GM23338 (cell line): Measurements from ENCODE around the gene GBF1. TPM values are rescaled to one million over a fixed set of nuclear protein-coding genes. Genes with fewer than 3 reads are reported as not detected.

Experiments used
- ATAC-seq: fragments of 200-7000 bp; cut with Tn5 transposase; 3 replicates; pipeline ENCODE4 v1.9.1; 2020
- DNase-seq: peaks from one replicate; pipeline ENCODE4 v3.0.0-alpha.2; 2015; ENCODE audit warnings: low spot score
- H2AFZ ChIP-seq: fragments of 200-600 bp; sonication (generic); 2 replicates; pipeline ENCODE4 v1.8.0; 2016; ENCODE audit warnings: antibody characterized with exemption, mild to moderate bottlenecking, moderate library complexity
- H3F3A ChIP-seq: fragments of 200-600 bp; sonication (generic); replicated peaks from 2 replicates; pipeline ENCODE4 v1.8.0; 2017; ENCODE audit warnings: antibody characterized with exemption, mixed run types, low read depth
- H3K27ac ChIP-seq: fragments of 200-600 bp; sonication (generic); 2 replicates; pipeline ENCODE4 v1.6.1; 2016; ENCODE audit warnings: low read depth
- H3K27me3 ChIP-seq: fragments of 200-600 bp; sonication (generic); 2 replicates; pipeline ENCODE4 v1.8.0; 2016; ENCODE audit warnings: mild to moderate bottlenecking, mixed run types, moderate library complexity; ENCODE audit not compliant: insufficient read depth
- H3K36me3 ChIP-seq: fragments of 200-600 bp; sonication (generic); 2 replicates; pipeline ENCODE4 v1.8.0; 2016; ENCODE audit warnings: mild to moderate bottlenecking; ENCODE audit not compliant: insufficient read depth
- H3K4me1 ChIP-seq: fragments of 200-600 bp; sonication (generic); 2 replicates; pipeline ENCODE4 v1.8.0; 2016; ENCODE audit warnings: mild to moderate bottlenecking, moderate library complexity; ENCODE audit not compliant: insufficient read depth
- H3K4me2 ChIP-seq: fragments of 200-600 bp; sonication (generic); 2 replicates; pipeline ENCODE4 v1.7.1; 2017; ENCODE audit warnings: mixed run types
- H3K4me3 ChIP-seq: fragments of 200-600 bp; sonication (generic); 2 replicates; pipeline ENCODE4 v1.6.1; 2016; ENCODE audit warnings: mixed run types
- H3K79me2 ChIP-seq: fragments of 200-600 bp; sonication (generic); replicated peaks from 2 replicates; pipeline ENCODE4 v1.8.0; 2017; ENCODE audit warnings: mild to moderate bottlenecking; ENCODE audit not compliant: insufficient read depth
- H3K9me2 ChIP-seq: fragments of 200-600 bp; sonication (generic); 2 replicates; pipeline ENCODE4 v1.8.0; 2017; ENCODE audit not compliant: insufficient read depth
- H4K20me1 ChIP-seq: fragments of 200-600 bp; sonication (generic); replicated peaks from 2 replicates; pipeline ENCODE4 v1.8.0; 2017; ENCODE audit warnings: mild to moderate bottlenecking; ENCODE audit not compliant: insufficient read depth
- H3K27ac Mint-ChIP-seq: 2 replicates; pipeline ENCODE4 v1.8.0; 2020; ENCODE audit warnings: inconsistent platforms, mild to moderate bottlenecking, moderate library complexity, mixed read lengths
- H3K27me3 Mint-ChIP-seq: 3 replicates; pipeline ENCODE4 v1.8.0; 2022; ENCODE audit warnings: low read depth, mild to moderate bottlenecking, moderate library complexity, mixed read lengths, inconsistent platforms; ENCODE audit not compliant: insufficient read depth, poor library complexity
- H3K36me3 Mint-ChIP-seq: 3 replicates; pipeline ENCODE4 v1.8.0; 2021; ENCODE audit warnings: low read depth, mild to moderate bottlenecking, inconsistent platforms, moderate library complexity, mixed read lengths
- H3K4me1 Mint-ChIP-seq: 3 replicates; pipeline ENCODE4 v1.8.0; 2020; ENCODE audit warnings: mild to moderate bottlenecking, inconsistent platforms, mixed read lengths
- H3K4me3 Mint-ChIP-seq: 3 replicates; pipeline ENCODE4 v1.8.0; 2021; ENCODE audit warnings: moderate library complexity, mild to moderate bottlenecking, inconsistent platforms, mixed read lengths
- H3K9me3 Mint-ChIP-seq: 3 replicates; pipeline ENCODE4 v1.8.0; 2020; ENCODE audit warnings: moderate library complexity, mild to moderate bottlenecking, inconsistent platforms, mixed read lengths
- CREB1 ChIP-seq: fragments of 250-450 bp; sonication (Bioruptor Pico); IDR thresholded peaks from 2 replicates; pipeline ENCODE4 v1.5.0; 2020; ENCODE audit warnings: low read depth, mild to moderate bottlenecking, moderate library complexity
- EZH2 ChIP-seq: fragments of 200-600 bp; sonication (generic); IDR thresholded peaks from one replicate; pipeline ENCODE4 v1.8.0; 2017; ENCODE audit warnings: antibody characterized with exemption, mild to moderate bottlenecking, low read depth; ENCODE audit not compliant: unreplicated experiment
- EZH2phosphoT487 ChIP-seq: fragments of 200-600 bp; sonication (generic); IDR thresholded peaks from one replicate; pipeline ENCODE4 v1.8.1; 2018; ENCODE audit warnings: antibody characterized with exemption; ENCODE audit not compliant: unreplicated experiment
- JUNB ChIP-seq: IDR thresholded peaks from one replicate; pipeline ENCODE4 v1.6.1; 2016; ENCODE audit warnings: antibody characterized with exemption; ENCODE audit not compliant: unreplicated experiment
- NANOG ChIP-seq: IDR thresholded peaks from 2 replicates; pipeline ENCODE4 v1.6.1; 2016; ENCODE audit warnings: antibody characterized with exemption, borderline replicate concordance
- POLR2AphosphoS5 ChIP-seq: IDR thresholded peaks from 2 replicates; pipeline ENCODE4 v1.6.1; 2016; ENCODE audit warnings: antibody characterized with exemption, low read depth
- STAT1 ChIP-seq: IDR thresholded peaks from one replicate; pipeline ENCODE4 v1.6.1; 2016; ENCODE audit warnings: antibody characterized with exemption; ENCODE audit not compliant: unreplicated experiment
- ZNF114 ChIP-seq: fragments of 250-450 bp; sonication (Bioruptor Pico); IDR thresholded peaks from 2 replicates; pipeline ENCODE4 v1.5.0; 2020; ENCODE audit warnings: mild to moderate bottlenecking, moderate library complexity
- ZNF331 ChIP-seq: fragments of 250-450 bp; sonication (Bioruptor Pico); IDR thresholded peaks from 2 replicates; pipeline ENCODE4 v1.5.0; 2020; ENCODE audit warnings: low read depth, mild to moderate bottlenecking, moderate library complexity
- polyA plus RNA-seq: library from polyadenylated mRNA; unstranded; fragments of >200 nt; fragmentation: Nextera tagmentation; extraction: Ambion mirVana; gene quantifications from 2 replicates; pipeline ENCODE4 v1.2.1, GENCODE V29; 2016
- total RNA-seq: library from RNA; depleted of rRNA; stranded (reverse); fragments of >200 nt; shearing (Covaris generic); gene quantifications from 2 replicates; pipeline ENCODE4 v1.2.3, GENCODE V29; 2014
- TF ChIP-seq, protein P1 (sequence below), 2 experiments: fragments of 200-600 bp in 1 of 2; sonication (generic) in 1 of 2; conservative IDR thresholded peaks; 2 replicates each; pipeline versions ENCODE4 v1.5.1 to v1.6.1; 2016 to 2017; ENCODE audit warnings: antibody characterized with exemption in 2 of 2, low read depth in 2 of 2, mild to moderate bottlenecking in 2 of 2, moderate library complexity in 1 of 2
- TF ChIP-seq, protein P2 (sequence below): IDR thresholded peaks from one replicate; pipeline ENCODE4 v1.6.1; 2018; ENCODE audit warnings: antibody characterized with exemption; ENCODE audit not compliant: unreplicated experiment
- TF ChIP-seq, protein P3 (sequence below): fragments of 250-450 bp; sonication (Bioruptor Pico); IDR thresholded peaks from 2 replicates; pipeline ENCODE4 v1.5.0; 2020; ENCODE audit warnings: mild to moderate bottlenecking, moderate library complexity
- TF ChIP-seq, protein P4 (sequence below): IDR thresholded peaks from 2 replicates; pipeline ENCODE4 v1.6.1; 2016; ENCODE audit warnings: antibody characterized with exemption

GBF1 gene
- total and polyA plus RNA-seq, 2 experiments from 2014 or later: 6.5 to 27.2 TPM

DNA sequence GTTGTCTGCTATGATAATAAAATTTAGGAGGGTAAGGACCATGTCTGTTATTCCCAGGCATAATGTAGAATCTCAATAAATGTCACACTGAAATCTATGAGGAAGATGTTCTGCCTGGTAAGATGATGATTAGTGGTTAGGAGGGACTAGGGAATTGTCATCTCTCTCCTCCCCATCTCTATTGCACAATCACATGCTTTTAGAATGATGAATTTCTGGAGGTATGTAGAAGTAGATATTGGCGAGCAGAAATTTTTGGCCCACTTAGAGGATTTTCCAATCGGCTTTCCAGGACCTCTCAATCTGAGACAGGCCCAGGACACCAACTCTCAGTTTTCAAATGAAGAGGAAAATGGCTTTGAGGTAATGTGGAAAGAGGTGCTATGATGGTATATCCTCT lies 2.0 kb upstream of the GBF1 start:
- no peak overlapping the region for H3K4me2 ChIP-seq
- no peaks in the 10 kb centered on the region for H3K36me3 ChIP-seq
- no peak overlapping the region for H3K27ac ChIP-seq
- H3K27me3 Mint-ChIP-seq: peaks cover 54% of the 10 kb centered on the region
- H3K4me1 ChIP-seq: peaks cover 15% of the 10 kb centered on the region
- no peak overlapping the region for H3K27ac Mint-ChIP-seq
- H3K36me3 Mint-ChIP-seq: no peaks in the 10 kb centered on the region; the same call in 2 of the 3 replicates
- no peak overlapping the region for H3K4me3 ChIP-seq
- peaks cover 26% of the 10 kb centered on the region for H3K79me2 ChIP-seq
- ATAC-seq (no peak), DNase-seq (no peak)
- no peaks in the 10 kb centered on the region for H3K9me2 ChIP-seq
- H3K4me3 Mint-ChIP-seq: no peak overlapping the region; the same call in 2 of the 3 replicates
- H3F3A ChIP-seq: no peaks in the 10 kb centered on the region
- H4K20me1 ChIP-seq: peaks cover 25% of the 10 kb centered on the region
- no peaks in the 10 kb centered on the region; the same call in 2 of the 3 replicates for H3K9me3 Mint-ChIP-seq
- H3K4me1 Mint-ChIP-seq: peaks cover 29% of the 10 kb centered on the region
- TF ChIP-seq, protein P1, sequence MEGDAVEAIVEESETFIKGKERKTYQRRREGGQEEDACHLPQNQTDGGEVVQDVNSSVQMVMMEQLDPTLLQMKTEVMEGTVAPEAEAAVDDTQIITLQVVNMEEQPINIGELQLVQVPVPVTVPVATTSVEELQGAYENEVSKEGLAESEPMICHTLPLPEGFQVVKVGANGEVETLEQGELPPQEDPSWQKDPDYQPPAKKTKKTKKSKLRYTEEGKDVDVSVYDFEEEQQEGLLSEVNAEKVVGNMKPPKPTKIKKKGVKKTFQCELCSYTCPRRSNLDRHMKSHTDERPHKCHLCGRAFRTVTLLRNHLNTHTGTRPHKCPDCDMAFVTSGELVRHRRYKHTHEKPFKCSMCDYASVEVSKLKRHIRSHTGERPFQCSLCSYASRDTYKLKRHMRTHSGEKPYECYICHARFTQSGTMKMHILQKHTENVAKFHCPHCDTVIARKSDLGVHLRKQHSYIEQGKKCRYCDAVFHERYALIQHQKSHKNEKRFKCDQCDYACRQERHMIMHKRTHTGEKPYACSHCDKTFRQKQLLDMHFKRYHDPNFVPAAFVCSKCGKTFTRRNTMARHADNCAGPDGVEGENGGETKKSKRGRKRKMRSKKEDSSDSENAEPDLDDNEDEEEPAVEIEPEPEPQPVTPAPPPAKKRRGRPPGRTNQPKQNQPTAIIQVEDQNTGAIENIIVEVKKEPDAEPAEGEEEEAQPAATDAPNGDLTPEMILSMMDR (conservative IDR thresholded peaks at IDR 0.05; ENCODE audit: low read depth in 2 of 2): no peak
- TF ChIP-seq CREB1 (no peak), STAT1 (no peak), EZH2 (no peak), ZNF331 (CRISPR knock-in tag) (no peak), ZNF114 (no peak), POLR2AphosphoS5 (no peak), EZH2phosphoT487 (no peak), JUNB (no peak), NANOG (no peak)
- TF ChIP-seq, protein P2, sequence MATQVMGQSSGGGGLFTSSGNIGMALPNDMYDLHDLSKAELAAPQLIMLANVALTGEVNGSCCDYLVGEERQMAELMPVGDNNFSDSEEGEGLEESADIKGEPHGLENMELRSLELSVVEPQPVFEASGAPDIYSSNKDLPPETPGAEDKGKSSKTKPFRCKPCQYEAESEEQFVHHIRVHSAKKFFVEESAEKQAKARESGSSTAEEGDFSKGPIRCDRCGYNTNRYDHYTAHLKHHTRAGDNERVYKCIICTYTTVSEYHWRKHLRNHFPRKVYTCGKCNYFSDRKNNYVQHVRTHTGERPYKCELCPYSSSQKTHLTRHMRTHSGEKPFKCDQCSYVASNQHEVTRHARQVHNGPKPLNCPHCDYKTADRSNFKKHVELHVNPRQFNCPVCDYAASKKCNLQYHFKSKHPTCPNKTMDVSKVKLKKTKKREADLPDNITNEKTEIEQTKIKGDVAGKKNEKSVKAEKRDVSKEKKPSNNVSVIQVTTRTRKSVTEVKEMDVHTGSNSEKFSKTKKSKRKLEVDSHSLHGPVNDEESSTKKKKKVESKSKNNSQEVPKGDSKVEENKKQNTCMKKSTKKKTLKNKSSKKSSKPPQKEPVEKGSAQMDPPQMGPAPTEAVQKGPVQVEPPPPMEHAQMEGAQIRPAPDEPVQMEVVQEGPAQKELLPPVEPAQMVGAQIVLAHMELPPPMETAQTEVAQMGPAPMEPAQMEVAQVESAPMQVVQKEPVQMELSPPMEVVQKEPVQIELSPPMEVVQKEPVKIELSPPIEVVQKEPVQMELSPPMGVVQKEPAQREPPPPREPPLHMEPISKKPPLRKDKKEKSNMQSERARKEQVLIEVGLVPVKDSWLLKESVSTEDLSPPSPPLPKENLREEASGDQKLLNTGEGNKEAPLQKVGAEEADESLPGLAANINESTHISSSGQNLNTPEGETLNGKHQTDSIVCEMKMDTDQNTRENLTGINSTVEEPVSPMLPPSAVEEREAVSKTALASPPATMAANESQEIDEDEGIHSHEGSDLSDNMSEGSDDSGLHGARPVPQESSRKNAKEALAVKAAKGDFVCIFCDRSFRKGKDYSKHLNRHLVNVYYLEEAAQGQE: no peak
- TF ChIP-seq, protein P3, sequence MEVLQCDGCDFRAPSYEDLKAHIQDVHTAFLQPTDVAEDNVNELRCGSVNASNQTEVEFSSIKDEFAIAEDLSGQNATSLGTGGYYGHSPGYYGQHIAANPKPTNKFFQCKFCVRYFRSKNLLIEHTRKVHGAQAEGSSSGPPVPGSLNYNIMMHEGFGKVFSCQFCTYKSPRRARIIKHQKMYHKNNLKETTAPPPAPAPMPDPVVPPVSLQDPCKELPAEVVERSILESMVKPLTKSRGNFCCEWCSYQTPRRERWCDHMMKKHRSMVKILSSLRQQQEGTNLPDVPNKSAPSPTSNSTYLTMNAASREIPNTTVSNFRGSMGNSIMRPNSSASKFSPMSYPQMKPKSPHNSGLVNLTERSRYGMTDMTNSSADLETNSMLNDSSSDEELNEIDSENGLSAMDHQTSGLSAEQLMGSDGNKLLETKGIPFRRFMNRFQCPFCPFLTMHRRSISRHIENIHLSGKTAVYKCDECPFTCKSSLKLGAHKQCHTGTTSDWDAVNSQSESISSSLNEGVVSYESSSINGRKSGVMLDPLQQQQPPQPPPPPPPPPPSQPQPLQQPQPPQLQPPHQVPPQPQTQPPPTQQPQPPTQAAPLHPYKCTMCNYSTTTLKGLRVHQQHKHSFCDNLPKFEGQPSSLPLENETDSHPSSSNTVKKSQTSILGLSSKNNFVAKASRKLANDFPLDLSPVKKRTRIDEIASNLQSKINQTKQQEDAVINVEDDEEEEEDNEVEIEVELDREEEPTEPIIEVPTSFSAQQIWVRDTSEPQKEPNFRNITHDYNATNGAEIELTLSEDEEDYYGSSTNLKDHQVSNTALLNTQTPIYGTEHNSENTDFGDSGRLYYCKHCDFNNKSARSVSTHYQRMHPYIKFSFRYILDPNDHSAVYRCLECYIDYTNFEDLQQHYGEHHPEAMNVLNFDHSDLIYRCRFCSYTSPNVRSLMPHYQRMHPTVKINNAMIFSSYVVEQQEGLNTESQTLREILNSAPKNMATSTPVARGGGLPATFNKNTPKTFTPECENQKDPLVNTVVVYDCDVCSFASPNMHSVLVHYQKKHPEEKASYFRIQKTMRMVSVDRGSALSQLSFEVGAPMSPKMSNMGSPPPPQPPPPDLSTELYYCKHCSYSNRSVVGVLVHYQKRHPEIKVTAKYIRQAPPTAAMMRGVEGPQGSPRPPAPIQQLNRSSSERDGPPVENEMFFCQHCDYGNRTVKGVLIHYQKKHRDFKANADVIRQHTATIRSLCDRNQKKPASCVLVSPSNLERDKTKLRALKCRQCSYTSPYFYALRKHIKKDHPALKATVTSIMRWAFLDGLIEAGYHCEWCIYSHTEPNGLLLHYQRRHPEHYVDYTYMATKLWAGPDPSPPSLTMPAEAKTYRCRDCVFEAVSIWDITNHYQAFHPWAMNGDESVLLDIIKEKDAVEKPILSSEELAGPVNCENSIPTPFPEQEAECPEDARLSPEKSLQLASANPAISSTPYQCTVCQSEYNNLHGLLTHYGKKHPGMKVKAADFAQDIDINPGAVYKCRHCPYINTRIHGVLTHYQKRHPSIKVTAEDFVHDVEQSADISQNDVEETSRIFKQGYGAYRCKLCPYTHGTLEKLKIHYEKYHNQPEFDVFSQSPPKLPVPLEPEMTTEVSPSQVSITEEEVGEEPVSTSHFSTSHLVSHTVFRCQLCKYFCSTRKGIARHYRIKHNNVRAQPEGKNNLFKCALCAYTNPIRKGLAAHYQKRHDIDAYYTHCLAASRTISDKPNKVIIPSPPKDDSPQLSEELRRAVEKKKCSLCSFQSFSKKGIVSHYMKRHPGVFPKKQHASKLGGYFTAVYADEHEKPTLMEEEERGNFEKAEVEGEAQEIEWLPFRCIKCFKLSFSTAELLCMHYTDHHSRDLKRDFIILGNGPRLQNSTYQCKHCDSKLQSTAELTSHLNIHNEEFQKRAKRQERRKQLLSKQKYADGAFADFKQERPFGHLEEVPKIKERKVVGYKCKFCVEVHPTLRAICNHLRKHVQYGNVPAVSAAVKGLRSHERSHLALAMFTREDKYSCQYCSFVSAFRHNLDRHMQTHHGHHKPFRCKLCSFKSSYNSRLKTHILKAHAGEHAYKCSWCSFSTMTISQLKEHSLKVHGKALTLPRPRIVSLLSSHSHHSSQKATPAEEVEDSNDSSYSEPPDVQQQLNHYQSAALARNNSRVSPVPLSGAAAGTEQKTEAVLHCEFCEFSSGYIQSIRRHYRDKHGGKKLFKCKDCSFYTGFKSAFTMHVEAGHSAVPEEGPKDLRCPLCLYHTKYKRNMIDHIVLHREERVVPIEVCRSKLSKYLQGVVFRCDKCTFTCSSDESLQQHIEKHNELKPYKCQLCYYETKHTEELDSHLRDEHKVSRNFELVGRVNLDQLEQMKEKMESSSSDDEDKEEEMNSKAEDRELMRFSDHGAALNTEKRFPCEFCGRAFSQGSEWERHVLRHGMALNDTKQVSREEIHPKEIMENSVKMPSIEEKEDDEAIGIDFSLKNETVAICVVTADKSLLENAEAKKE: no peak
- TF ChIP-seq, protein P4, sequence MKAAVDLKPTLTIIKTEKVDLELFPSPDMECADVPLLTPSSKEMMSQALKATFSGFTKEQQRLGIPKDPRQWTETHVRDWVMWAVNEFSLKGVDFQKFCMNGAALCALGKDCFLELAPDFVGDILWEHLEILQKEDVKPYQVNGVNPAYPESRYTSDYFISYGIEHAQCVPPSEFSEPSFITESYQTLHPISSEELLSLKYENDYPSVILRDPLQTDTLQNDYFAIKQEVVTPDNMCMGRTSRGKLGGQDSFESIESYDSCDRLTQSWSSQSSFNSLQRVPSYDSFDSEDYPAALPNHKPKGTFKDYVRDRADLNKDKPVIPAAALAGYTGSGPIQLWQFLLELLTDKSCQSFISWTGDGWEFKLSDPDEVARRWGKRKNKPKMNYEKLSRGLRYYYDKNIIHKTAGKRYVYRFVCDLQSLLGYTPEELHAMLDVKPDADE: no peak
- H3K27me3 ChIP-seq: peaks cover 58% of the 10 kb centered on the region
- H2AFZ ChIP-seq: no peak overlapping the region
